GM18508 (cell line): ENCODE data around the gene TPSD1.
"Not testable (repeated sequence)": the region's sequence is repeated elsewhere in the genome, so short reads cannot be mapped to it uniquely, and the experiment has no call there.

Experiments used
- ATAC-seq: cut with Tn5 transposase; IDR thresholded peaks from one replicate; pipeline ENCODE4 v1.9.1; 2021; ENCODE audit warnings: moderate number of reproducible peaks; ENCODE audit not compliant: insufficient read depth, unreplicated experiment

Gene TPSD1

GRCh38 chr16:1255276-1256122 lies at the start of gene TPSD1:
TPSD1 (plus strand) TSS chr16:1256069; CDS start chr16:1256281, 212 bp downstream.
- not testable (repeated sequence) for ATAC-seq

- ATAC-seq, result no peak
Observed at GRCh38 chr16:1206326-1206725, 49.5 kb upstream of the TPSD1 start.

GRCh38 chr16:1206786-1207185 lies 49.1 kb upstream of the TPSD1 start:
- ATAC-seq, result no peak

- ATAC-seq, result no peak
Observed at GRCh38 chr16:1208239-1208830, 47.5 kb upstream of the TPSD1 start.

- ATAC-seq, result no peak
Observed at GRCh38 chr16:1209081-1209480, 46.8 kb upstream of the TPSD1 start.

- ATAC-seq, result no peak
Observed at GRCh38 chr16:1210461-1210860, 45.4 kb upstream of the TPSD1 start.

GRCh38 chr16:1211451-1212268 lies 44.2 kb upstream of the TPSD1 start:
- no peak for ATAC-seq

GRCh38 chr16:1212616-1213194 lies 43.2 kb upstream of the TPSD1 start:
- ATAC-seq, result no peak

GRCh38 chr16:1213231-1213630 lies 42.6 kb upstream of the TPSD1 start:
- no peak for ATAC-seq

- no peak for ATAC-seq
Observed at GRCh38 chr16:1213796-1214372, 42.0 kb upstream of the TPSD1 start.

GRCh38 chr16:1214719-1215118 lies 41.1 kb upstream of the TPSD1 start:
- ATAC-seq, result no peak

- ATAC-seq, result no peak
Observed at GRCh38 chr16:1215574-1216295, 40.1 kb upstream of the TPSD1 start.

GRCh38 chr16:1216296-1216619 lies 39.6 kb upstream of the TPSD1 start:
- no peak for ATAC-seq

GRCh38 chr16:1216681-1217400 lies 39.0 kb upstream of the TPSD1 start:
- ATAC-seq, result no peak

- no peak for ATAC-seq
Observed at GRCh38 chr16:1217526-1217925, 38.3 kb upstream of the TPSD1 start.

- no peak for ATAC-seq
Observed at GRCh38 chr16:1218061-1218929, 37.6 kb upstream of the TPSD1 start.

GRCh38 chr16:1218930-1219611 lies 36.8 kb upstream of the TPSD1 start:
- ATAC-seq, result no peak
